ENCODE measurements around the gene BMAL1.

Gene BMAL1

GRCh38 chr11:13378316-13378715 is 100.7 kb downstream of the BMAL1 start:
- Histone ChIP-seq H3K36me3 (ENCODE audit: insufficient read depth, low read length) (peaks cover 20% of the 10 kb centered on the region), H3K9me2 (ENCODE audit: low read depth, low read length) (no peaks in the 10 kb centered on the region), H3K79me2 (ENCODE audit: insufficient read depth, low read length) (no peaks in the 10 kb centered on the region), H2AFZ (ENCODE audit: low read length) (no peak overlapping the region), H3K27ac (ENCODE audit: low read depth, low read length, poor library complexity, severe bottlenecking) (no peak overlapping the region), H3K4me1 (ENCODE audit: insufficient read depth, low read length, severe bottlenecking) (no peaks in the 10 kb centered on the region), H3K4me2 (ENCODE audit: low read length) (no peak overlapping the region), H3K4me3 (ENCODE audit: low read depth, low read length, poor library complexity, severe bottlenecking) (no peak overlapping the region), H4K20me1 (ENCODE audit: insufficient read depth, low read length) (no peaks in the 10 kb centered on the region), H3K27me3 (ENCODE audit: insufficient read depth, low read length) (no peaks in the 10 kb centered on the region), H3K9ac (ENCODE audit: low read length) (no peak overlapping the region), H3F3A (ENCODE audit: insufficient read depth, low read length) (no peaks in the 10 kb centered on the region), H3K9me3 (ENCODE audit: low read length) (no peaks in the 10 kb centered on the region)
- no peak for TF ChIP-seq CTCF (IDR thresholded peaks at IDR 0.05; ENCODE audit: low read length)
- TF ChIP-seq EZH2 (IDR thresholded peaks at IDR 0.05; ENCODE audit: borderline replicate concordance, low read length), result no peak

GRCh38 chr11:13380731-13381130 is 103.1 kb downstream of the BMAL1 start:
- Histone ChIP-seq H3K4me1 (ENCODE audit: insufficient read depth, low read length, severe bottlenecking) (no peaks in the 10 kb centered on the region), H3K79me2 (ENCODE audit: insufficient read depth, low read length) (no peaks in the 10 kb centered on the region), H3K4me3 (ENCODE audit: low read depth, low read length, poor library complexity, severe bottlenecking) (no peak overlapping the region), H2AFZ (ENCODE audit: low read length) (no peak overlapping the region), H3K9ac (ENCODE audit: low read length) (no peak overlapping the region), H3K27me3 (ENCODE audit: insufficient read depth, low read length) (no peaks in the 10 kb centered on the region), H4K20me1 (ENCODE audit: insufficient read depth, low read length) (no peaks in the 10 kb centered on the region), H3K36me3 (ENCODE audit: insufficient read depth, low read length) (peaks cover 22% of the 10 kb centered on the region), H3K9me2 (ENCODE audit: low read depth, low read length) (no peaks in the 10 kb centered on the region), H3F3A (ENCODE audit: insufficient read depth, low read length) (no peaks in the 10 kb centered on the region), H3K4me2 (ENCODE audit: low read length) (no peak overlapping the region), H3K9me3 (ENCODE audit: low read length) (no peaks in the 10 kb centered on the region), H3K27ac (ENCODE audit: low read depth, low read length, poor library complexity, severe bottlenecking) (no peak overlapping the region)
- TF ChIP-seq EZH2 (IDR thresholded peaks at IDR 0.05; ENCODE audit: borderline replicate concordance, low read length) (no peak), CTCF (IDR thresholded peaks at IDR 0.05; ENCODE audit: low read length) (no peak)

GRCh38 chr11:13382751-13383150 is 105.2 kb downstream of the BMAL1 start:
- no peak overlapping the region for H3K4me2 ChIP-seq (ENCODE audit: low read length)
- H2AFZ ChIP-seq (ENCODE audit: low read length), result no peak overlapping the region
- no peak overlapping the region for H3K9ac ChIP-seq (ENCODE audit: low read length)
- peaks cover 34% of the 10 kb centered on the region for H3K36me3 ChIP-seq (ENCODE audit: insufficient read depth, low read length)
- no peaks in the 10 kb centered on the region for H3K79me2 ChIP-seq (ENCODE audit: insufficient read depth, low read length)
- no peaks in the 10 kb centered on the region for H3K27me3 ChIP-seq (ENCODE audit: insufficient read depth, low read length)
- no peaks in the 10 kb centered on the region for H3F3A ChIP-seq (ENCODE audit: insufficient read depth, low read length)
- H3K27ac ChIP-seq (ENCODE audit: low read depth, low read length, poor library complexity, severe bottlenecking), result no peak overlapping the region
- H4K20me1 ChIP-seq (ENCODE audit: insufficient read depth, low read length), result no peaks in the 10 kb centered on the region
- TF ChIP-seq EZH2 (IDR thresholded peaks at IDR 0.05; ENCODE audit: borderline replicate concordance, low read length) (no peak), CTCF (IDR thresholded peaks at IDR 0.05; ENCODE audit: low read length) (no peak)
- no peak overlapping the region for H3K4me3 ChIP-seq (ENCODE audit: low read depth, low read length, poor library complexity, severe bottlenecking)
- no peaks in the 10 kb centered on the region for H3K4me1 ChIP-seq (ENCODE audit: insufficient read depth, low read length, severe bottlenecking)
- no peaks in the 10 kb centered on the region for H3K9me2 ChIP-seq (ENCODE audit: low read depth, low read length)
- H3K9me3 ChIP-seq (ENCODE audit: low read length), result no peaks in the 10 kb centered on the region

Measured in OCI-LY1 (cell line).